Colonic mucosa (tissue), 4 donors: ENCODE results near the gene SYTL3. TPM values are rescaled to one million over a fixed set of nuclear protein-coding genes. Genes with fewer than 3 reads are reported as not detected.
A peak's percentile ranks its signal among the peaks of the same experiment; 100 is the strongest.

ENCODE experiments used
- DNase-seq: peaks from one replicate; pipeline ENCODE4 v3.0.0-alpha.2; 2020
- H3K27ac ChIP-seq: fragments of 200-600 bp; one replicate; pipeline ENCODE4 v1.8.0; 2021
- H3K27me3 ChIP-seq: fragments of 200-600 bp; one replicate; pipeline ENCODE4 v1.8.0; 2021
- H3K36me3 ChIP-seq: fragments of 200-600 bp; one replicate; pipeline ENCODE4 v1.8.0; 2021
- H3K4me1 ChIP-seq: fragments of 200-600 bp; one replicate; pipeline ENCODE4 v1.8.0; 2021; ENCODE audit warnings: mild to moderate bottlenecking
- H3K4me3 ChIP-seq: fragments of 200-600 bp; one replicate; pipeline ENCODE4 v1.8.0; 2021
- H3K9ac ChIP-seq, 2 donors: one replicate each; pipeline ENCODE4 v1.7.0; 2013; ENCODE audit warnings: control low read depth in 2 of 2, low read depth in 2 of 2, low read length in 2 of 2
- H3K9me3 ChIP-seq: fragments of 200-600 bp; one replicate; pipeline ENCODE4 v1.8.0; 2021
- intact Hi-C: fragments of 100-400 bp; cut with DNase I; formaldehyde crosslinking; loops from one replicate; pipeline ENCODE4 v1.14.1; 2022
- total RNA-seq, 2 donors: library from RNA; stranded (reverse); fragmentation: NEBNext Ultra II Directional in 1 of 2; extraction: Animal tissue kit (Norgen Biotek cat#: 25700) in 1 of 2; gene quantifications; one replicate each; pipeline ENCODE4 v1.2.1, GENCODE V29; 2021
- TF ChIP-seq, protein P1 (sequence below): fragments of 200-600 bp; IDR thresholded peaks from one replicate; pipeline ENCODE4 v1.8.0; 2022; ENCODE audit warnings: antibody characterized with exemption, mild to moderate bottlenecking
- donor health status: healthy.
- donor health status: DM: no; HTN: no; CAD: no.
- donor health status: DM: no; HTN: no; CAD: no.

The SYTL3 gene
- total RNA-seq, 2 donors from 2014 or later: 1.1 to 3.1 TPM

DNA sequence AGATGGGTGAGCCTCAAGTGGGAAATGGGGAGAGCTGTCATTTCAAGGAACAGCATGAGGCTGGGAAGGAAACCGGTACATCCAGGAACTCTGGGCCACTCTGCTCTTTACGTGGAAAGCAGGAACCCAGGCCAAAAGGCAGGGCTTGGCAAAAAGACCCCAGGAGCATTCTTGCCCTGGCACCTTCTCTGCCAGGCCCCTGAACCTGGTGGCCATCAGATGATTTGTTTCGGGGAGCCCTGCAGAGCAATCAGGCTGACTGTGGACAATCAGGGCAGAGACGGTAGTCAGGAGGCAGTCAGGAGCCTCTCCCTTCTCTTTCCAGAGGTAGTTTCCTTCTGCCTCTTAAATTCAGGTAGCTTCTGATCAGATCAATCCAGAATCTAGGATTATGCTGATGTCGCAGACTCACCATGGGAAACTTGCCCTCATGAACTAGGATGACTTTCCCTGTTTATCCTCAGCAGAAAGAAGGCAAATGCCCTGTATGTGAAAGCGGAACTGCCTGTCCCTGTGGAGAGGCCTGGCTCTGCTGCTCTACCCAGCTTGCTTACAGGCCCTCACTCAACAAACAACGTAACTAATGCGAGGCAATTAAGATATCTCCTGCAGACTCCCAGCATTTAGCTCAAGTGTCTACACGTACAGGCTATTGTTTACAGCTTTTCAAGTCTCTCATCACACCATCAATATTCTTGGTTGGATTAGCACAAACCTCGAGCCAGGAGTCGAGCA, 132.7 kb downstream of the SYTL3 start:
- peak overlapping the region in 1 of 2 donors; percentile 27 for H3K9ac ChIP-seq
- peaks cover 15% of the 10 kb centered on the region for H3K4me1 ChIP-seq
- intact Hi-C loops: no loop called here
- peaks cover 36% of the 10 kb centered on the region for H3K36me3 ChIP-seq
- no peaks in the 10 kb centered on the region for H3K9me3 ChIP-seq
- DNase-seq: no peak
- no peak overlapping the region for H3K27ac ChIP-seq
- no peaks in the 10 kb centered on the region for H3K27me3 ChIP-seq
- H3K4me3 ChIP-seq: no peak overlapping the region
- TF ChIP-seq, protein P1, sequence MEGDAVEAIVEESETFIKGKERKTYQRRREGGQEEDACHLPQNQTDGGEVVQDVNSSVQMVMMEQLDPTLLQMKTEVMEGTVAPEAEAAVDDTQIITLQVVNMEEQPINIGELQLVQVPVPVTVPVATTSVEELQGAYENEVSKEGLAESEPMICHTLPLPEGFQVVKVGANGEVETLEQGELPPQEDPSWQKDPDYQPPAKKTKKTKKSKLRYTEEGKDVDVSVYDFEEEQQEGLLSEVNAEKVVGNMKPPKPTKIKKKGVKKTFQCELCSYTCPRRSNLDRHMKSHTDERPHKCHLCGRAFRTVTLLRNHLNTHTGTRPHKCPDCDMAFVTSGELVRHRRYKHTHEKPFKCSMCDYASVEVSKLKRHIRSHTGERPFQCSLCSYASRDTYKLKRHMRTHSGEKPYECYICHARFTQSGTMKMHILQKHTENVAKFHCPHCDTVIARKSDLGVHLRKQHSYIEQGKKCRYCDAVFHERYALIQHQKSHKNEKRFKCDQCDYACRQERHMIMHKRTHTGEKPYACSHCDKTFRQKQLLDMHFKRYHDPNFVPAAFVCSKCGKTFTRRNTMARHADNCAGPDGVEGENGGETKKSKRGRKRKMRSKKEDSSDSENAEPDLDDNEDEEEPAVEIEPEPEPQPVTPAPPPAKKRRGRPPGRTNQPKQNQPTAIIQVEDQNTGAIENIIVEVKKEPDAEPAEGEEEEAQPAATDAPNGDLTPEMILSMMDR: no peak

DNA sequence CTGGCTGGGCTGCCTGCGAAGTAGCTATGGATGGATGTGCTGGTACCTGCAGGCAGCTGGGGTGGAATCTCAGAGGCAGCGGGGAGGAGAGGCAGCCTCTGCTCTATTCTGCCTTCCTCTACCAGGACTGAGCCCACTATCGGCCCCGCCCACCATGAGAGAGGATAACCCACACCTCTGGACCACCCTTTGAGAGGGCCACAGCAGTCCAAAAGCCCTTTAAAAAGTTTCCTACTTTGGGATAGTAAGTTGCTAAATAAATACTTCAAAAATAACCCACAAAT, 133.3 kb downstream of the SYTL3 start:
- no peak overlapping the region for H3K27ac ChIP-seq

DNA sequence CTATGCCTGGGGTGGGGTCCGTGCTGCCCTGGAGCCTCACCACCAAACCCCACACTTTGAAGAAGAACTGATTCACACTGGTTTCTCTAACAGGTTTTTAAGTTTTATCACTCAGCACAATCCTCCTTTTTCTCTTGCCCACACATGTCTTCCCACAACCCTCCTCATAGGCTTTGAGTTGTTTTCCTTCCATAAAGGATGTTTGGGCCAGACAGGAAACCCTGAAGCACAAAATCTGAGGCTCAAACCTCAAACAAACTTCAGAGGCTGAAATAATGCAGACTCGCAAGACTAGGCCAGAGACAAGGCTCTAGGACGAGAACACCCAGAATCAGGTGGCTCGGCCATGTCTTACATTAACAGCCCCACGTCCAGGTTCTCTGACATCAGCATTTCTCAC, 134.0 kb downstream of the SYTL3 start:
- H3K4me1 ChIP-seq: peaks cover 17% of the 10 kb centered on the region
- no peak overlapping the region for H3K9ac ChIP-seq
- H3K4me3 ChIP-seq: no peak overlapping the region
- TF ChIP-seq, protein P1: no peak
- no peak for DNase-seq
- H3K9me3 ChIP-seq: no peaks in the 10 kb centered on the region
- no peak overlapping the region for H3K27ac ChIP-seq
- intact Hi-C loops: no loop called here
- no peaks in the 10 kb centered on the region for H3K27me3 ChIP-seq
- H3K36me3 ChIP-seq: peaks cover 34% of the 10 kb centered on the region

More for the DNA sequence above, 133.3 kb downstream of the SYTL3 start:
- Histone ChIP-seq H3K27me3 (no peaks in the 10 kb centered on the region), H3K4me1 (peaks cover 17% of the 10 kb centered on the region), H3K9me3 (no peaks in the 10 kb centered on the region), H3K4me3 (no peak overlapping the region), H3K36me3 (peaks cover 34% of the 10 kb centered on the region), H3K9ac (no peak overlapping the region)
- intact Hi-C loops: no loop called here
- TF ChIP-seq, protein P1: no peak
- DNase-seq: no peak

DNA sequence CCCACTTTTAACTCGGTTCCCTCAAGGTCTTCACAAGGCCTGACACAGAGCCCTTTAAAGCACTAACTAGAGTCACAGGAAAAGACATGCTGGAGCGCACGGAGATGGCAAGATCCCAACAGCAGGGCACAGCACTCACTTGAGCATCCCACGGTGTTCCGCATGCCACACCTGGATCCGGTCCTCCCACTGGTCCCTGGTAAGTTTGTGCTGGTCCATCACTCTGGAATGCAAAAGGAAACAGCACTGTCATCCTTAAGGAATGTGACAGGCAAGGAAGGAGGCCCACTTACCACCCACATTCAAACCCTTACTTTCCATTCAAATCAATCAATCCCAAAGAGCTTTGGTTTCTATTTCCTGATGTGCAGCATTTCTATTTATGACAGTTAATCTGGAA, 134.7 kb downstream of the SYTL3 start:
- Histone ChIP-seq H3K9ac (no peak overlapping the region), H3K4me1 (peaks cover 17% of the 10 kb centered on the region), H3K27ac (no peak overlapping the region), H3K27me3 (no peaks in the 10 kb centered on the region), H3K4me3 (no peak overlapping the region), H3K36me3 (peaks cover 34% of the 10 kb centered on the region), H3K9me3 (no peaks in the 10 kb centered on the region)
- DNase-seq: no peak
- TF ChIP-seq, protein P1: no peak
- intact Hi-C loops: no loop called here

DNA sequence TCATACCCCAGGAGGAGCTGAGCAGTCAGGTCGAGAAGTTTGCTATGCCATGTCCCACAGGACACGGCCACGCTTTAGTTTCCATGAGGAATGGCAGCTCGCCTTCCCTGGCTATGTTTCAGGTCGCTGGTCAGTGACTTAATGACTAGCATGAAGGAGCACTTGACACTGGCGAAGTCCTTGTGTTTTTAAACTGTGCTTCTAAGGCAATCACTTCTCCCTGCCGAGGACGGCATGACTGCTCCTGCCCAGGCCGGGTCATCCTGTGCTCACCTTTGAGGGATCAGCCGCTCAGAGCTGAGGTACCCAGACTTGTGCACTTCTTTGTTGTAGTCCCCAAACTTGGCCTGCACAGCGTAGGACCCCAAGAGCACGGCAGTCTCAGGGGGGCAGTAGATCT, 135.2 kb downstream of the SYTL3 start:
- Histone ChIP-seq H3K4me1 (peaks cover 17% of the 10 kb centered on the region), H3K4me3 (no peak overlapping the region), H3K27ac (no peak overlapping the region), H3K9ac (no peak overlapping the region), H3K9me3 (no peaks in the 10 kb centered on the region), H3K36me3 (peaks cover 34% of the 10 kb centered on the region), H3K27me3 (no peaks in the 10 kb centered on the region)
- intact Hi-C loops: no loop called here
- DNase-seq: no peak
- TF ChIP-seq, protein P1: no peak
